Measurements from ENCODE around the gene TTF1. TPM values are rescaled to one million over a fixed set of nuclear protein-coding genes. Genes with fewer than 3 reads are reported as not detected.

Gene TTF1
- total RNA-seq, 1 experiment from 2014 or later = 23.8 TPM

DNA sequence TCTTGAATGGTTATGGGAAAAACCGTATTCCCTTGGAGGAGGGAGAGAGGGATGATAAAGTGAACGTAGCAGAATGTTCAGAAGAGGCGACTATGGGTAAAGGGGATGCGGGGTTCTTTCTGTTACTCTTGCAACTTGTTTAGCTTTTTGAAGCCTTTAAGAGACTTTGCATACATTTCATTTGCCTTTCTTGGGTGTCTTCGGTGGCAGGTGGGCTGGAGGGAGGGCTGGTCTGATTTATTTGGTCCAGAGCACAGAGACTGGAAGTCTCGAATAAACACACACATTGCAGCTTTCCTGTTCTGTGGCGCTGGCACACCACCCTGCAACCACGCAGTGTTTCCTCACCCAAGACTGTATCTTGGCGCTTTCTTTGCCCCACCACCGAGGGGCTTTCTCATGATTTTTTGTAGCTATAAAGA lies 23.2 kb downstream of the TTF1 start:
- no peak for DNase-seq (ENCODE audit: low spot score)
- Mint-ChIP-seq H3K4me3 (no peak overlapping the region), H3K9me3 (no peaks in the 10 kb centered on the region), H3K27ac (no peak overlapping the region), H3K4me1 (no peaks in the 10 kb centered on the region), H3K27me3 (ENCODE audit: low read depth) (no peaks in the 10 kb centered on the region), H3K36me3 (peaks cover 57% of the 10 kb centered on the region)
- ChIA-PET CTCF (no interaction called here), POLR2A (no interaction called here)
- no peak for ATAC-seq
- no peak for TF ChIP-seq NR2C2 (CRISPR knock-in tag; IDR thresholded peaks at IDR 0.05)
- no peak for TF ChIP-seq CREM (CRISPR knock-in tag; IDR thresholded peaks at IDR 0.05)
- TF ChIP-seq OVOL2 (CRISPR knock-in tag; IDR thresholded peaks at IDR 0.05; ENCODE audit: borderline replicate concordance) = no peak
- TF ChIP-seq TCF7 (CRISPR knock-in tag; IDR thresholded peaks at IDR 0.05; ENCODE audit: low read depth) = no peak
- no peak for TF ChIP-seq PRRX2 (CRISPR knock-in tag; IDR thresholded peaks at IDR 0.05)
- TF ChIP-seq, protein P1, sequence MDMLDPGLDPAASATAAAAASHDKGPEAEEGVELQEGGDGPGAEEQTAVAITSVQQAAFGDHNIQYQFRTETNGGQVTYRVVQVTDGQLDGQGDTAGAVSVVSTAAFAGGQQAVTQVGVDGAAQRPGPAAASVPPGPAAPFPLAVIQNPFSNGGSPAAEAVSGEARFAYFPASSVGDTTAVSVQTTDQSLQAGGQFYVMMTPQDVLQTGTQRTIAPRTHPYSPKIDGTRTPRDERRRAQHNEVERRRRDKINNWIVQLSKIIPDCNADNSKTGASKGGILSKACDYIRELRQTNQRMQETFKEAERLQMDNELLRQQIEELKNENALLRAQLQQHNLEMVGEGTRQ (CRISPR knock-in tag; IDR thresholded peaks at IDR 0.05) = no peak
- TF ChIP-seq, protein P2, sequence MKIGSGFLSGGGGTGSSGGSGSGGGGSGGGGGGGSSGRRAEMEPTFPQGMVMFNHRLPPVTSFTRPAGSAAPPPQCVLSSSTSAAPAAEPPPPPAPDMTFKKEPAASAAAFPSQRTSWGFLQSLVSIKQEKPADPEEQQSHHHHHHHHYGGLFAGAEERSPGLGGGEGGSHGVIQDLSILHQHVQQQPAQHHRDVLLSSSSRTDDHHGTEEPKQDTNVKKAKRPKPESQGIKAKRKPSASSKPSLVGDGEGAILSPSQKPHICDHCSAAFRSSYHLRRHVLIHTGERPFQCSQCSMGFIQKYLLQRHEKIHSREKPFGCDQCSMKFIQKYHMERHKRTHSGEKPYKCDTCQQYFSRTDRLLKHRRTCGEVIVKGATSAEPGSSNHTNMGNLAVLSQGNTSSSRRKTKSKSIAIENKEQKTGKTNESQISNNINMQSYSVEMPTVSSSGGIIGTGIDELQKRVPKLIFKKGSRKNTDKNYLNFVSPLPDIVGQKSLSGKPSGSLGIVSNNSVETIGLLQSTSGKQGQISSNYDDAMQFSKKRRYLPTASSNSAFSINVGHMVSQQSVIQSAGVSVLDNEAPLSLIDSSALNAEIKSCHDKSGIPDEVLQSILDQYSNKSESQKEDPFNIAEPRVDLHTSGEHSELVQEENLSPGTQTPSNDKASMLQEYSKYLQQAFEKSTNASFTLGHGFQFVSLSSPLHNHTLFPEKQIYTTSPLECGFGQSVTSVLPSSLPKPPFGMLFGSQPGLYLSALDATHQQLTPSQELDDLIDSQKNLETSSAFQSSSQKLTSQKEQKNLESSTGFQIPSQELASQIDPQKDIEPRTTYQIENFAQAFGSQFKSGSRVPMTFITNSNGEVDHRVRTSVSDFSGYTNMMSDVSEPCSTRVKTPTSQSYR (CRISPR knock-in tag; IDR thresholded peaks at IDR 0.05) = no peak
- no peak for TF ChIP-seq SP1 (CRISPR knock-in tag; conservative IDR thresholded peaks at IDR 0.05)
- TF ChIP-seq EMX1 (CRISPR knock-in tag; IDR thresholded peaks at IDR 0.05) = no peak
- TF ChIP-seq, protein P3, sequence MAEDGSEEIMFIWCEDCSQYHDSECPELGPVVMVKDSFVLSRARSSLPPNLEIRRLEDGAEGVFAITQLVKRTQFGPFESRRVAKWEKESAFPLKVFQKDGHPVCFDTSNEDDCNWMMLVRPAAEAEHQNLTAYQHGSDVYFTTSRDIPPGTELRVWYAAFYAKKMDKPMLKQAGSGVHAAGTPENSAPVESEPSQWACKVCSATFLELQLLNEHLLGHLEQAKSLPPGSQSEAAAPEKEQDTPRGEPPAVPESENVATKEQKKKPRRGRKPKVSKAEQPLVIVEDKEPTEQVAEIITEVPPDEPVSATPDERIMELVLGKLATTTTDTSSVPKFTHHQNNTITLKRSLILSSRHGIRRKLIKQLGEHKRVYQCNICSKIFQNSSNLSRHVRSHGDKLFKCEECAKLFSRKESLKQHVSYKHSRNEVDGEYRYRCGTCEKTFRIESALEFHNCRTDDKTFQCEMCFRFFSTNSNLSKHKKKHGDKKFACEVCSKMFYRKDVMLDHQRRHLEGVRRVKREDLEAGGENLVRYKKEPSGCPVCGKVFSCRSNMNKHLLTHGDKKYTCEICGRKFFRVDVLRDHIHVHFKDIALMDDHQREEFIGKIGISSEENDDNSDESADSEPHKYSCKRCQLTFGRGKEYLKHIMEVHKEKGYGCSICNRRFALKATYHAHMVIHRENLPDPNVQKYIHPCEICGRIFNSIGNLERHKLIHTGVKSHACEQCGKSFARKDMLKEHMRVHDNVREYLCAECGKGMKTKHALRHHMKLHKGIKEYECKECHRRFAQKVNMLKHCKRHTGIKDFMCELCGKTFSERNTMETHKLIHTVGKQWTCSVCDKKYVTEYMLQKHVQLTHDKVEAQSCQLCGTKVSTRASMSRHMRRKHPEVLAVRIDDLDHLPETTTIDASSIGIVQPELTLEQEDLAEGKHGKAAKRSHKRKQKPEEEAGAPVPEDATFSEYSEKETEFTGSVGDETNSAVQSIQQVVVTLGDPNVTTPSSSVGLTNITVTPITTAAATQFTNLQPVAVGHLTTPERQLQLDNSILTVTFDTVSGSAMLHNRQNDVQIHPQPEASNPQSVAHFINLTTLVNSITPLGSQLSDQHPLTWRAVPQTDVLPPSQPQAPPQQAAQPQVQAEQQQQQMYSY (CRISPR knock-in tag; IDR thresholded peaks at IDR 0.05) = no peak
- no peak for TF ChIP-seq SOX15 (CRISPR knock-in tag; IDR thresholded peaks at IDR 0.05)
- TF ChIP-seq FOXK1 (CRISPR knock-in tag; IDR thresholded peaks at IDR 0.05) = no peak
- TF ChIP-seq, protein P4, sequence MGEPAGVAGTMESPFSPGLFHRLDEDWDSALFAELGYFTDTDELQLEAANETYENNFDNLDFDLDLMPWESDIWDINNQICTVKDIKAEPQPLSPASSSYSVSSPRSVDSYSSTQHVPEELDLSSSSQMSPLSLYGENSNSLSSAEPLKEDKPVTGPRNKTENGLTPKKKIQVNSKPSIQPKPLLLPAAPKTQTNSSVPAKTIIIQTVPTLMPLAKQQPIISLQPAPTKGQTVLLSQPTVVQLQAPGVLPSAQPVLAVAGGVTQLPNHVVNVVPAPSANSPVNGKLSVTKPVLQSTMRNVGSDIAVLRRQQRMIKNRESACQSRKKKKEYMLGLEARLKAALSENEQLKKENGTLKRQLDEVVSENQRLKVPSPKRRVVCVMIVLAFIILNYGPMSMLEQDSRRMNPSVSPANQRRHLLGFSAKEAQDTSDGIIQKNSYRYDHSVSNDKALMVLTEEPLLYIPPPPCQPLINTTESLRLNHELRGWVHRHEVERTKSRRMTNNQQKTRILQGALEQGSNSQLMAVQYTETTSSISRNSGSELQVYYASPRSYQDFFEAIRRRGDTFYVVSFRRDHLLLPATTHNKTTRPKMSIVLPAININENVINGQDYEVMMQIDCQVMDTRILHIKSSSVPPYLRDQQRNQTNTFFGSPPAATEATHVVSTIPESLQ (CRISPR knock-in tag; IDR thresholded peaks at IDR 0.05) = no peak
- TF ChIP-seq ESRRA (CRISPR knock-in tag; IDR thresholded peaks at IDR 0.05; ENCODE audit: borderline replicate concordance) = no peak
- TF ChIP-seq RELA (CRISPR knock-in tag; IDR thresholded peaks at IDR 0.05; ENCODE audit: borderline replicate concordance) = no peak
- TF ChIP-seq, protein P5, sequence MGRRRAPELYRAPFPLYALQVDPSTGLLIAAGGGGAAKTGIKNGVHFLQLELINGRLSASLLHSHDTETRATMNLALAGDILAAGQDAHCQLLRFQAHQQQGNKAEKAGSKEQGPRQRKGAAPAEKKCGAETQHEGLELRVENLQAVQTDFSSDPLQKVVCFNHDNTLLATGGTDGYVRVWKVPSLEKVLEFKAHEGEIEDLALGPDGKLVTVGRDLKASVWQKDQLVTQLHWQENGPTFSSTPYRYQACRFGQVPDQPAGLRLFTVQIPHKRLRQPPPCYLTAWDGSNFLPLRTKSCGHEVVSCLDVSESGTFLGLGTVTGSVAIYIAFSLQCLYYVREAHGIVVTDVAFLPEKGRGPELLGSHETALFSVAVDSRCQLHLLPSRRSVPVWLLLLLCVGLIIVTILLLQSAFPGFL (CRISPR knock-in tag; IDR thresholded peaks at IDR 0.05; ENCODE audit: borderline replicate concordance) = no peak
- no peak for TF ChIP-seq ZNF121 (CRISPR knock-in tag; IDR thresholded peaks at IDR 0.05)
- TF ChIP-seq, protein P6, sequence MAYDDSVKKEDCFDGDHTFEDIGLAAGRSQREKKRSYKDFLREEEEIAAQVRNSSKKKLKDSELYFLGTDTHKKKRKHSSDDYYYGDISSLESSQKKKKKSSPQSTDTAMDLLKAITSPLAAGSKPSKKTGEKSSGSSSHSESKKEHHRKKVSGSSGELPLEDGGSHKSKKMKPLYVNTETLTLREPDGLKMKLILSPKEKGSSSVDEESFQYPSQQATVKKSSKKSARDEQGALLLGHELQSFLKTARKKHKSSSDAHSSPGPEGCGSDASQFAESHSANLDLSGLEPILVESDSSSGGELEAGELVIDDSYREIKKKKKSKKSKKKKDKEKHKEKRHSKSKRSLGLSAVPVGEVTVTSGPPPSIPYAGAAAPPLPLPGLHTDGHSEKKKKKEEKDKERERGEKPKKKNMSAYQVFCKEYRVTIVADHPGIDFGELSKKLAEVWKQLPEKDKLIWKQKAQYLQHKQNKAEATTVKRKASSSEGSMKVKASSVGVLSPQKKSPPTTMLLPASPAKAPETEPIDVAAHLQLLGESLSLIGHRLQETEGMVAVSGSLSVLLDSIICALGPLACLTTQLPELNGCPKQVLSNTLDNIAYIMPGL (CRISPR knock-in tag; IDR thresholded peaks at IDR 0.05) = no peak
- no peak for TF ChIP-seq ATF1 (CRISPR knock-in tag; IDR thresholded peaks at IDR 0.05)

All from WTC11 (cell line).